ENCODE measurements around the gene LFNG.

- no peak for TF ChIP-seq ZNF589 (CRISPR knock-in tag; conservative IDR thresholded peaks at IDR 0.05)
- no peak for TF ChIP-seq POLR2A (IDR thresholded peaks at IDR 0.05; ENCODE audit: insufficient read depth in 1 of 2, low read depth in 2 of 2, low read length in 2 of 2)
- no peak for TF ChIP-seq CTCF (CRISPR knock-in tag; IDR thresholded peaks at IDR 0.05)
- no peak for TF ChIP-seq HHEX (CRISPR knock-in tag; IDR thresholded peaks at IDR 0.05)
- no peak for TF ChIP-seq SKIL (CRISPR knock-in tag; IDR thresholded peaks at IDR 0.05; ENCODE audit: borderline replicate concordance)
- no peak for TF ChIP-seq ZNF280D (CRISPR knock-in tag; IDR thresholded peaks at IDR 0.05)
- no peak for TF ChIP-seq CBFB (CRISPR knock-in tag; IDR thresholded peaks at IDR 0.05)
- no peak for TF ChIP-seq TAF1 (CRISPR knock-in tag; IDR thresholded peaks at IDR 0.05)
- TF ChIP-seq FOSL1 (CRISPR knock-in tag; IDR thresholded peaks at IDR 0.05; ENCODE audit: borderline replicate concordance) = no peak
- TF ChIP-seq HCFC1 (IDR thresholded peaks at IDR 0.05; ENCODE audit: low read depth, low read length) = no peak
- TF ChIP-seq ZNF549 (CRISPR knock-in tag; IDR thresholded peaks at IDR 0.05) = no peak
- TF ChIP-seq EP300 (IDR thresholded peaks at IDR 0.05; ENCODE audit: low read depth in 2 of 2, low read length in 2 of 2) = no peak
- no peak for TF ChIP-seq EP300 (CRISPR knock-in tag; IDR thresholded peaks at IDR 0.05; ENCODE audit: borderline replicate concordance)
- no peak for TF ChIP-seq HNRNPUL1 (IDR thresholded peaks at IDR 0.05; ENCODE audit: low read depth, low read length)
Measured at GRCh38 chr7:2503056-2503941, 16.3 kb upstream of the LFNG start.

All from HepG2 (cell line).